Left cardiac atrium (tissue), 4 donors: ENCODE measurements around the gene BCKDK. TPM values are rescaled to one million over a fixed set of nuclear protein-coding genes. Genes with fewer than 3 reads are reported as not detected.

ENCODE experiments used
- ATAC-seq, 2 donors: fragments of 200-7000 bp; cut with Tn5 transposase; one replicate each; pipeline ENCODE4 v1.9.1; 2020; ENCODE audit warnings: mild to moderate bottlenecking in 2 of 2, moderate library complexity in 2 of 2
- DNase-seq: peaks from one replicate; pipeline ENCODE4 v3.0.0-alpha.2; 2020
- intact Hi-C, 2 donors: fragments of 100-400 bp; cut with DNase I; formaldehyde crosslinking; loops; one replicate each; pipeline versions ENCODE4 v1.14.1 to v1.15.1; 2022 to 2023
- total RNA-seq, 2 donors: library from RNA; stranded (reverse); fragmentation: NEBNext Ultra II Directional; extraction: Animal tissue kit (Norgen Biotek cat#: 25700); gene quantifications; one replicate each; pipeline ENCODE4 v1.2.1, GENCODE V29; 2021
- donor health status: DM: no; HTN: yes; CAD: no.
- donor health status: DM: no; HTN: yes; CAD: no; lungs with severe emphysema.
- donor health status: DM: yes; HTN: yes; CAD: no.
- donor health status: Dilated cardiomyopathy.

Gene BCKDK
- total RNA-seq, 2 donors from 2014 or later, result 43.4 to 46.4 TPM

- no peak for ATAC-seq
- DNase-seq, result no peak
- intact Hi-C loops, result no loop called here
These were observed 29.4 kb upstream of the BCKDK start for GRCh38 chr16:31078597-31079341.

- intact Hi-C loops, result no loop called here
- DNase-seq, result no peak
- ATAC-seq, result no peak
These were observed 28.7 kb upstream of the BCKDK start for GRCh38 chr16:31079342-31079944.

GRCh38 chr16:31080035-31080629 is 28.1 kb upstream of the BCKDK start:
- ATAC-seq, result no peak
- no peak for DNase-seq
- intact Hi-C loops, result no loop called here

GRCh38 chr16:31080756-31081419 is 27.3 kb upstream of the BCKDK start:
- DNase-seq (no peak), ATAC-seq (no peak)
- intact Hi-C loops, result no loop called here

GRCh38 chr16:31081428-31082351 is 26.5 kb upstream of the BCKDK start:
- DNase-seq, result no peak
- ATAC-seq, result no peak
- intact Hi-C loops, result no loop called here

GRCh38 chr16:31082368-31083045 is 25.7 kb upstream of the BCKDK start:
- no peak for ATAC-seq
- intact Hi-C loops, result no loop called here

GRCh38 chr16:31083081-31083480 is 25.1 kb upstream of the BCKDK start:
- DNase-seq, result no peak
- intact Hi-C loops, result no loop called here
- ATAC-seq, result no peak

More at GRCh38 chr16:31082368-31083045, 25.7 kb upstream of the BCKDK start:
- no peak for DNase-seq

GRCh38 chr16:31083556-31083955 is 24.6 kb upstream of the BCKDK start:
- ATAC-seq (no peak), DNase-seq (no peak)
- intact Hi-C loops, result no loop called here

GRCh38 chr16:31083981-31084380 is 24.2 kb upstream of the BCKDK start:
- intact Hi-C loops, result no loop called here
- DNase-seq, result no peak

GRCh38 chr16:31084584-31085302 is 23.4 kb upstream of the BCKDK start:
- intact Hi-C loops, result no loop called here
- ATAC-seq, result no peak
- peak; percentile 20 for DNase-seq

More at GRCh38 chr16:31083981-31084380, 24.2 kb upstream of the BCKDK start:
- ATAC-seq, result no peak

- ATAC-seq (no peak), DNase-seq (no peak)
- intact Hi-C loops, result no loop called here
These were observed 22.8 kb upstream of the BCKDK start for GRCh38 chr16:31085411-31085810.

GRCh38 chr16:31085873-31086628 is 22.1 kb upstream of the BCKDK start:
- intact Hi-C loops, result no loop called here
- DNase-seq (no peak), ATAC-seq (no peak)

GRCh38 chr16:31086629-31086906 is 21.6 kb upstream of the BCKDK start:
- DNase-seq (no peak), ATAC-seq (no peak)
- intact Hi-C loops, result no loop called here

- no peak for DNase-seq
- intact Hi-C loops, result no loop called here
- no peak for ATAC-seq
These were observed 20.7 kb upstream of the BCKDK start for GRCh38 chr16:31087481-31087880.

- intact Hi-C loops, result no loop called here
- DNase-seq, result no peak
These were observed 20.2 kb upstream of the BCKDK start for GRCh38 chr16:31087971-31088370.

GRCh38 chr16:31088459-31089183 is 19.6 kb upstream of the BCKDK start, which contains the start of gene PRSS53:
Gene PRSS53 (minus strand): TSS chr16:31088943. CDS start chr16:31088809, 134 bp downstream.
- DNase-seq, result no peak
- intact Hi-C loops, result no loop called here

More at GRCh38 chr16:31087971-31088370, 20.2 kb upstream of the BCKDK start:
- ATAC-seq, result no peak

GRCh38 chr16:31089199-31089598 is 19.0 kb upstream of the BCKDK start:
- DNase-seq (no peak), ATAC-seq (no peak)
- intact Hi-C loops, result no loop called here

More at GRCh38 chr16:31088459-31089183, 19.6 kb upstream of the BCKDK start, which contains the start of gene PRSS53:
- ATAC-seq, result no peak
